Activated CD4-positive, alpha-beta T cell treated with anti-CD3 and anti-CD28 coated beads, Interleukin-2, amount 50 U/mL, for 1 hour (primary cell): ENCODE data around the gene CFAP410.

Source experiments
- DNase-seq: peaks from one replicate; pipeline ENCODE4 v3.0.0-alpha.2; 2020

The CFAP410 gene

DNA sequence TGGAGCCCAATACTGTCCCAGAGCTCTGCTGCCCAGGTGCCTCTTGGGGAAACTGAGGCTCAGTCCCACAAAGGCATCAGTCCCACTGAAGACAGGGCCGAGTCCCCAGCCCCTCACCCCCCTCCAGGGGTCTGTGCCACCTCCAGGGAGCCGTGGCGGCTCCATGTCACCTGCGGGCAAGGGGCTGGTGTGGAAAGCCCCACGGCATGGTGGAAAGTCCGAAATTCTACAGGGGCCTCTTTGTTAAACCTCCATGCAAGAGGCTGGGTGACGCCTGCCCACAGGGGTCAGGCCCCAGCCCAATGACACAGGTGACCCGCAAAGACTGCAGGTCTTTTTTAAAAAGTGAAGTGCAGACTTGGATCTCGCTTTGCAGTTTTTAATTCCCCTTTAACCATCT lies 56.8 kb downstream of the CFAP410 start:
- no peak for DNase-seq

DNA sequence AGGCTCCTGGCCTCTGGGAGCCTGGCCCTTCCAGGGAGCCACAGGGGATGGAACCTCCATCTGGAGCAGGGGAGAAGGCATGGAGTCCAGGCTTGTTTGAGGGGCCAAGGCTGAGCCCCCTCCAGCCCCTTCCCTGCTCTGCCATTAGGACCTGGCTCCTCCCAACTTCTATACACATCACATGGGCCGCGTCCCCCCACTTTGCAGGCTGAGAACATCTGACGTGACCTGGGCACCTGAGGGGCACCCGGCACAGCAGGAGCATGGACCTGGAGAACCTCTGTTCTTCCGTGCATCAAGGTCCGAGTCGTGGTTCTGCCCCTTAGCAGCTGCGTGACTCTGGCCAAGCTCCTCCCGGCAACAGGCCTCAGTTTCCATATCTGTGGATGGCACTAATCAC lies 57.4 kb downstream of the CFAP410 start:
- DNase-seq, result no peak

GRCh38 chr21:44279354-44280260 lies 59.6 kb downstream of the CFAP410 start:
- no peak for DNase-seq
